KMS-11 (cell line): ENCODE results near the gene ACP6.

Source experiments
- H2AFZ ChIP-seq: fragments of 200-600 bp; sonication (generic); 2 replicates; pipeline ENCODE4 v1.6.1; 2016; ENCODE audit warnings: antibody characterized with exemption, mixed run types, low read depth
- H3K27ac ChIP-seq: fragments of 200-600 bp; sonication (generic); 2 replicates; pipeline ENCODE4 v1.6.1; 2016; ENCODE audit warnings: mild to moderate bottlenecking, mixed run types
- H3K27me3 ChIP-seq: fragments of 200-600 bp; sonication (generic); 2 replicates; pipeline ENCODE4 v1.6.1; 2017; ENCODE audit warnings: mild to moderate bottlenecking, low read depth, mixed run types, moderate library complexity; ENCODE audit not compliant: insufficient read depth
- H3K36me3 ChIP-seq: fragments of 200-600 bp; sonication (generic); 2 replicates; pipeline ENCODE4 v1.6.1; 2017; ENCODE audit warnings: mild to moderate bottlenecking, mixed run types; ENCODE audit not compliant: insufficient read depth
- H3K4me1 ChIP-seq: fragments of 200-600 bp; sonication (generic); 2 replicates; pipeline ENCODE4 v1.6.1; 2016; ENCODE audit warnings: mild to moderate bottlenecking, low read depth, mixed run types; ENCODE audit not compliant: poor library complexity, severe bottlenecking
- H3K4me2 ChIP-seq: fragments of 200-600 bp; sonication (generic); 2 replicates; pipeline ENCODE4 v1.7.0; 2016; ENCODE audit warnings: mild to moderate bottlenecking, mixed run types
- H3K4me3 ChIP-seq: fragments of 200-600 bp; sonication (generic); IDR thresholded peaks from 2 replicates; pipeline ENCODE4 v1.6.1; 2017; ENCODE audit warnings: low read depth, low read length, mixed read lengths; ENCODE audit not compliant: insufficient read depth
- H3K79me2 ChIP-seq: fragments of 200-600 bp; sonication (generic); 2 replicates; pipeline ENCODE4 v1.6.1; 2016; ENCODE audit warnings: low read depth, mixed run types; ENCODE audit not compliant: insufficient read depth
- H3K9ac ChIP-seq: fragments of 200-600 bp; sonication (generic); 2 replicates; pipeline ENCODE4 v1.6.1; 2016; ENCODE audit warnings: mild to moderate bottlenecking, mixed run types
- H4K20me1 ChIP-seq: fragments of 200-600 bp; sonication (generic); 2 replicates; pipeline ENCODE4 v1.6.1; 2016; ENCODE audit warnings: mild to moderate bottlenecking, mixed run types; ENCODE audit not compliant: insufficient read depth
- TF ChIP-seq, protein P1 (sequence below): fragments of 200-600 bp; sonication (generic); conservative IDR thresholded peaks from 2 replicates; pipeline ENCODE4 v1.6.1; 2017; ENCODE audit warnings: low read depth, mild to moderate bottlenecking, antibody characterized with exemption, low read length, moderate library complexity, mixed read lengths

ACP6 gene

DNA sequence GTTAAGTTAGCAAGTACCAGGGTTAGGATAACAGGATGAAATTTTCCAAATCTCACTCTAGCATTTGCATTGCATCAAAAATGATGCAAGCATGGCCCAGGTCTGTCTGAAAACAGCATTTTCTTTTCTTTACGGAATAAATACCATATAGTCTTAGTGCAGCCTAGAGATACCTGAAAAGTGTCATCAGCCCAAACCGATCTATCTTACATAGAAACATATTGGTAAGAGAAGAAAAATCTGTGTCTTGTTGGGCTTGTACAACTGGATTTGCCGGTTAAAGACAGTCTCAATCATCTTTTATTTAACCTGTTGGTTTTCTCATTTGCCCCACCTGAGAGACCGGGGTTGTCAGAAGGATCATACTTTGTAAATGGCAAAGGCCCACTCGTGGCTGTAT lies 15.8 kb downstream of the ACP6 start:
- Histone ChIP-seq H3K27ac (no peak overlapping the region), H4K20me1 (no peaks in the 10 kb centered on the region), H3K79me2 (no peaks in the 10 kb centered on the region), H3K4me2 (no peak overlapping the region), H3K4me1 (no peaks in the 10 kb centered on the region), H2AFZ (no peak overlapping the region), H3K9ac (no peak overlapping the region), H3K36me3 (peaks cover 10% of the 10 kb centered on the region; the same call in 1 of the 2 replicates), H3K27me3 (no peaks in the 10 kb centered on the region), H3K4me3 (no peak overlapping the region)
- TF ChIP-seq, protein P1, sequence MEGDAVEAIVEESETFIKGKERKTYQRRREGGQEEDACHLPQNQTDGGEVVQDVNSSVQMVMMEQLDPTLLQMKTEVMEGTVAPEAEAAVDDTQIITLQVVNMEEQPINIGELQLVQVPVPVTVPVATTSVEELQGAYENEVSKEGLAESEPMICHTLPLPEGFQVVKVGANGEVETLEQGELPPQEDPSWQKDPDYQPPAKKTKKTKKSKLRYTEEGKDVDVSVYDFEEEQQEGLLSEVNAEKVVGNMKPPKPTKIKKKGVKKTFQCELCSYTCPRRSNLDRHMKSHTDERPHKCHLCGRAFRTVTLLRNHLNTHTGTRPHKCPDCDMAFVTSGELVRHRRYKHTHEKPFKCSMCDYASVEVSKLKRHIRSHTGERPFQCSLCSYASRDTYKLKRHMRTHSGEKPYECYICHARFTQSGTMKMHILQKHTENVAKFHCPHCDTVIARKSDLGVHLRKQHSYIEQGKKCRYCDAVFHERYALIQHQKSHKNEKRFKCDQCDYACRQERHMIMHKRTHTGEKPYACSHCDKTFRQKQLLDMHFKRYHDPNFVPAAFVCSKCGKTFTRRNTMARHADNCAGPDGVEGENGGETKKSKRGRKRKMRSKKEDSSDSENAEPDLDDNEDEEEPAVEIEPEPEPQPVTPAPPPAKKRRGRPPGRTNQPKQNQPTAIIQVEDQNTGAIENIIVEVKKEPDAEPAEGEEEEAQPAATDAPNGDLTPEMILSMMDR, result no peak

- no peaks in the 10 kb centered on the region for H3K4me1 ChIP-seq
- H3K4me2 ChIP-seq, result no peak overlapping the region
- H3K27me3 ChIP-seq, result no peaks in the 10 kb centered on the region
- peaks cover 10% of the 10 kb centered on the region; the same call in 1 of the 2 replicates for H3K36me3 ChIP-seq
- no peak overlapping the region for H3K27ac ChIP-seq
- no peak overlapping the region for H2AFZ ChIP-seq
- TF ChIP-seq, protein P1, result no peak
- no peaks in the 10 kb centered on the region for H4K20me1 ChIP-seq
- H3K79me2 ChIP-seq, result no peaks in the 10 kb centered on the region
- H3K4me3 ChIP-seq, result no peak overlapping the region
- H3K9ac ChIP-seq, result no peak overlapping the region
Observed at GRCh38 chr1:147652306-147652705, 18.0 kb downstream of the ACP6 start.

DNA sequence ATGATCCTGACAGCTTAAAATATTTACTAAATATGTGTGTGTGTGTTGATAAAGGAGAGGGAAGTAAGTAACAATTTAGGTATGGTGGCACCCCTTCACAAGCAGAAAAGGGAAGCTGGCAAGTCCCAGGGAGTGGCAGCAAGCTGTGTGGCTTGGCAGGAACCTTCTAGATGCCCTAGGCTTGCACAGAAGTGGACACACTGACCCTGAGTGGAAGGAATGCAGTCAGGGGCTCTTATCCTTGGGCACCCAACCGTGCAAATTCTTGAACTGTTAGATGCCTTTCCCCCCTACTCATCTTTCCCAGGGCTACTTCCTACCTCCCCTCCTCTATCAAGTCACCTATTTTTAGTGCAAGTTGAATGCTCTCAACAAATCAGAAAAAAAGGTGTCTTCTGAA lies 18.9 kb downstream of the ACP6 start:
- Histone ChIP-seq H3K9ac (no peak overlapping the region), H4K20me1 (no peaks in the 10 kb centered on the region), H3K36me3 (peaks cover 10% of the 10 kb centered on the region; the same call in 1 of the 2 replicates), H3K4me3 (no peak overlapping the region), H3K27me3 (no peaks in the 10 kb centered on the region), H3K4me1 (no peaks in the 10 kb centered on the region), H2AFZ (no peak overlapping the region), H3K4me2 (no peak overlapping the region), H3K27ac (no peak overlapping the region), H3K79me2 (no peaks in the 10 kb centered on the region)
- TF ChIP-seq, protein P1, result no peak

DNA sequence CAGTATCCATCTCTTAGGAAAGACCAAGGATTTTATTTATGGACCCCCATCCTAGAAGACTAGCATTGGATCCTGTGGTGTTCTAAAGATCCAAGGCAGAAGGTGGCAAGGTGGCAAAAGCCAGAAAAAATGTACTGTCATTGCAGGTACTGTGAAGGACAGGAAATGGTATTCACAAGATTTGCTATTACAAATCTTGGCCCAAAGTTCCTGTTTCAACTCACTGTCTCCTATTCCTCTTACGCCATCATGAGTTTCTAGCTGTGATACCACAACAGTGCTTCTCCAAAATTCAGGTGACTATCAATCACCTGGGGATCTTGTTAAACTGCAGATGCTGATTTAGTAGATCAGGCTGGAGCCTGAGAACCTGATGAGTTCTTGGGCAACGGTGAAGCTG lies 21.4 kb downstream of the ACP6 start:
- no peak overlapping the region for H3K9ac ChIP-seq
- H4K20me1 ChIP-seq, result no peaks in the 10 kb centered on the region
- H3K36me3 ChIP-seq, result peaks cover 10% of the 10 kb centered on the region; the same call in 1 of the 2 replicates
- H3K79me2 ChIP-seq, result no peaks in the 10 kb centered on the region
- H3K4me2 ChIP-seq, result no peak overlapping the region
- TF ChIP-seq, protein P1, result no peak
- no peak overlapping the region for H3K27ac ChIP-seq
- no peaks in the 10 kb centered on the region for H3K4me1 ChIP-seq
- H3K27me3 ChIP-seq, result no peaks in the 10 kb centered on the region
- H2AFZ ChIP-seq, result no peak overlapping the region
- no peak overlapping the region for H3K4me3 ChIP-seq
